ENCODE results near the gene ZNF774.

DNA sequence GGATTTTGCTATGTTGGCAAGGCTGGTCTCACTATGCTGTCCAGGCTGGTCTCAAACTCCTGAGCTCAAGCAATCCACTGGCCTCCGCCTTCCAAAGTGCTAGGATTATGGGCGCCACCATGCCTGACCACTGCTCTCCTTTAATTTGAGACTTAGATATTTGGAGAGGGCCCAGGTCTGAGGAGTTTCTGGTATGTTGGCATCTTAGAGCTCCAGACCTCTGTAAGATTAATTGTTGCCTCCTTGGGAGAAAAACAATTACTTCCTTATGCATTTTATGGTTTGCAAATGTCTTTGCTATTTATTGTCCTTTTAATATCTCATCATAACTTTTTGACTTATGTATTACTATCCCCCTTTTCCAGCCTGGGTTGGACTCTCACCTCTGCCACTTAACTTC, 2.9 kb downstream of the ZNF774 start:
- TF ChIP-seq, protein P1, sequence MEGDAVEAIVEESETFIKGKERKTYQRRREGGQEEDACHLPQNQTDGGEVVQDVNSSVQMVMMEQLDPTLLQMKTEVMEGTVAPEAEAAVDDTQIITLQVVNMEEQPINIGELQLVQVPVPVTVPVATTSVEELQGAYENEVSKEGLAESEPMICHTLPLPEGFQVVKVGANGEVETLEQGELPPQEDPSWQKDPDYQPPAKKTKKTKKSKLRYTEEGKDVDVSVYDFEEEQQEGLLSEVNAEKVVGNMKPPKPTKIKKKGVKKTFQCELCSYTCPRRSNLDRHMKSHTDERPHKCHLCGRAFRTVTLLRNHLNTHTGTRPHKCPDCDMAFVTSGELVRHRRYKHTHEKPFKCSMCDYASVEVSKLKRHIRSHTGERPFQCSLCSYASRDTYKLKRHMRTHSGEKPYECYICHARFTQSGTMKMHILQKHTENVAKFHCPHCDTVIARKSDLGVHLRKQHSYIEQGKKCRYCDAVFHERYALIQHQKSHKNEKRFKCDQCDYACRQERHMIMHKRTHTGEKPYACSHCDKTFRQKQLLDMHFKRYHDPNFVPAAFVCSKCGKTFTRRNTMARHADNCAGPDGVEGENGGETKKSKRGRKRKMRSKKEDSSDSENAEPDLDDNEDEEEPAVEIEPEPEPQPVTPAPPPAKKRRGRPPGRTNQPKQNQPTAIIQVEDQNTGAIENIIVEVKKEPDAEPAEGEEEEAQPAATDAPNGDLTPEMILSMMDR (IDR thresholded peaks at IDR 0.05), result no peak
- no peak for TF ChIP-seq POLR2A (IDR thresholded peaks at IDR 0.05)
- no peak for TF ChIP-seq POLR2AphosphoS5 (IDR thresholded peaks at IDR 0.05)
